GM12878 (cell line): ENCODE results near the gene PKN3. TPM values are rescaled to one million over a fixed set of nuclear protein-coding genes. Genes with fewer than 3 reads are reported as not detected.

Experiments used
- BCL11A ChIP-seq: IDR thresholded peaks from 2 replicates; pipeline ENCODE4 v1.6.1; 2011; ENCODE audit warnings: low read depth, low read length
- BCL3 ChIP-seq: IDR thresholded peaks from 2 replicates; pipeline ENCODE4 v1.6.1; 2011; ENCODE audit warnings: borderline replicate concordance, low read depth, mild to moderate bottlenecking, moderate library complexity, low read length; ENCODE audit not compliant: insufficient read depth, poor library complexity, severe bottlenecking
- CBX3 ChIP-seq: fragments of 200-600 bp; sonication (generic); IDR thresholded peaks from 2 replicates; pipeline ENCODE4 v1.6.1; 2016; ENCODE audit warnings: low read depth, borderline replicate concordance
- DPF2 ChIP-seq: fragments of 450-650 bp; IDR thresholded peaks from 2 replicates; pipeline ENCODE4 v1.6.1; 2017; ENCODE audit warnings: mild to moderate bottlenecking
- E2F8 ChIP-seq: fragments of 450-650 bp; IDR thresholded peaks from 2 replicates; pipeline ENCODE4 v1.6.1; 2018; ENCODE audit warnings: mild to moderate bottlenecking, low read depth, moderate library complexity; ENCODE audit not compliant: partially characterized antibody
- ELK1 ChIP-seq: IDR thresholded peaks from 2 replicates; pipeline ENCODE4 v1.6.1; 2012; ENCODE audit warnings: low read depth, low read length, improper control_type of control experiment
- EP300 ChIP-seq, 2 experiments: fragments of 150-350 bp in 1 of 2; IDR thresholded peaks; 2 replicates each; pipeline ENCODE4 v1.6.1; 2011 to 2012; ENCODE audit warnings: low read depth in 2 of 2, low read length in 2 of 2, borderline replicate concordance in 1 of 2, improper control_type of control experiment in 1 of 2, inconsistent platforms in 1 of 2; ENCODE audit not compliant: control insufficient read depth in 1 of 2
- IKZF2 ChIP-seq, 2 experiments: fragments of 450-650 bp; IDR thresholded peaks; 2 replicates each; pipeline ENCODE4 v1.6.1; 2017; ENCODE audit warnings: mild to moderate bottlenecking in 2 of 2, moderate library complexity in 2 of 2
- IRF4 ChIP-seq: IDR thresholded peaks from 2 replicates; pipeline ENCODE4 v1.6.1; 2011; ENCODE audit warnings: low read depth, low read length
- NBN ChIP-seq: fragments of 450-650 bp; IDR thresholded peaks from 2 replicates; pipeline ENCODE4 v1.6.1; 2016
- NR2C1 ChIP-seq: fragments of 450-650 bp; IDR thresholded peaks from 2 replicates; pipeline ENCODE4 v1.6.1; 2017; ENCODE audit warnings: antibody characterized with exemption, mild to moderate bottlenecking, moderate library complexity
- NR2C2 ChIP-seq: IDR thresholded peaks from 2 replicates; pipeline ENCODE4 v1.6.1; 2011; ENCODE audit warnings: borderline replicate concordance, low read depth; ENCODE audit not compliant: control insufficient read depth, insufficient read length
- PAX5 ChIP-seq: IDR thresholded peaks from 2 replicates; pipeline ENCODE4 v1.6.1; 2011; ENCODE audit warnings: low read depth, low read length, borderline replicate concordance
- RCOR1 ChIP-seq: conservative IDR thresholded peaks from 2 replicates; pipeline ENCODE4 v1.6.1; 2012; ENCODE audit warnings: low read depth, low read length, improper control_type of control experiment
- RELA ChIP-seq: fragments of 450-650 bp; IDR thresholded peaks from 2 replicates; pipeline ENCODE4 v1.8.0; 2014; ENCODE audit warnings: borderline replicate concordance; ENCODE audit not compliant: partially characterized antibody
- TAF1 ChIP-seq: IDR thresholded peaks from 2 replicates; pipeline ENCODE4 v1.6.1; 2011; ENCODE audit warnings: mild to moderate bottlenecking, low read depth, low read length, borderline replicate concordance
- ZNF207 ChIP-seq: fragments of 450-650 bp; IDR thresholded peaks from 2 replicates; pipeline ENCODE4 v1.6.1; 2014; ENCODE audit warnings: antibody characterized with exemption, mild to moderate bottlenecking, borderline replicate concordance
- ZZZ3 ChIP-seq: IDR thresholded peaks from 2 replicates; pipeline ENCODE4 v1.6.1; 2011; ENCODE audit warnings: low read depth; ENCODE audit not compliant: control insufficient read depth, insufficient read length
- polyA plus RNA-seq, 11 experiments: library from polyadenylated mRNA; depleted of rRNA in 4 of 11; unstranded in 6 of 11; stranded (reverse) in 5 of 11; fragments of >200 nt; fragmentation: Nextera tagmentation in 4 of 11; fragmentation: Illumina TruSeq in 1 of 11; extraction: Ambion mirVana in 4 of 11; extraction: Trizol in 1 of 11; gene quantifications; 1 replicate in 1 of 11; 2 replicates in 10 of 11; pipeline versions ENCODE4 v1.2.1 to v1.2.3, GENCODE V29; 2011 to 2016; ENCODE audit warnings: inconsistent platforms in 2 of 11, missing spikeins in 2 of 11, low read depth in 1 of 11
- total RNA-seq, 4 experiments: library from RNA; depleted of rRNA in 3 of 4; stranded (reverse); fragments of >200 nt in 3 of 4; fragmentation: Illumina TruSeq in 1 of 4; extraction: Trizol in 1 of 4; gene quantifications; 2 replicates each; pipeline versions ENCODE4 v1.2.1 to v1.2.3, GENCODE V29; 2013 to 2021
- TF ChIP-seq, protein P1 (sequence below): IDR thresholded peaks from 2 replicates; pipeline ENCODE4 v1.6.1; 2012; ENCODE audit warnings: low read length, inconsistent platforms
- TF ChIP-seq, protein P2 (sequence below), 3 experiments: IDR thresholded peaks in 2 of 3; conservative IDR thresholded peaks in 1 of 3; 2 replicates each; pipeline ENCODE4 v1.5.1; 2011; ENCODE audit warnings: low read depth in 3 of 3, low read length in 3 of 3, mild to moderate bottlenecking in 3 of 3, control low read depth in 2 of 3, moderate library complexity in 2 of 3, inconsistent platforms in 1 of 3, mixed read lengths in 1 of 3; ENCODE audit not compliant: control insufficient read depth in 2 of 3, insufficient read depth in 1 of 3; ENCODE audit errors: extremely low read depth in 1 of 3

PKN3 gene
- total and polyA plus RNA-seq, 10 of the 15 experiments (the other 5 are each of a cell fraction or from before 2014, with no cell fraction given): 0.35 to 11.0 (median 3.3) TPM

- peak; percentile 99 for TF ChIP-seq TAF1
- 0 out of 2 replicates have a peak, but pooled peaks have one; percentile 64 for TF ChIP-seq ZNF207
- TF ChIP-seq NR2C2: no peak
- peak; percentile 69 for TF ChIP-seq ELK1
- TF ChIP-seq, protein P1, sequence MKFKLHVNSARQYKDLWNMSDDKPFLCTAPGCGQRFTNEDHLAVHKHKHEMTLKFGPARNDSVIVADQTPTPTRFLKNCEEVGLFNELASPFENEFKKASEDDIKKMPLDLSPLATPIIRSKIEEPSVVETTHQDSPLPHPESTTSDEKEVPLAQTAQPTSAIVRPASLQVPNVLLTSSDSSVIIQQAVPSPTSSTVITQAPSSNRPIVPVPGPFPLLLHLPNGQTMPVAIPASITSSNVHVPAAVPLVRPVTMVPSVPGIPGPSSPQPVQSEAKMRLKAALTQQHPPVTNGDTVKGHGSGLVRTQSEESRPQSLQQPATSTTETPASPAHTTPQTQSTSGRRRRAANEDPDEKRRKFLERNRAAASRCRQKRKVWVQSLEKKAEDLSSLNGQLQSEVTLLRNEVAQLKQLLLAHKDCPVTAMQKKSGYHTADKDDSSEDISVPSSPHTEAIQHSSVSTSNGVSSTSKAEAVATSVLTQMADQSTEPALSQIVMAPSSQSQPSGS: no peak
- TF ChIP-seq RELA: no peak
- TF ChIP-seq NBN: peak; percentile 93
- TF ChIP-seq BCL3: peak; percentile 10
- 0 out of 4 replicates have a peak, but pooled peaks of 1 of the 2 experiments have one; percentile 26 for TF ChIP-seq EP300 (IDR thresholded peaks at IDR 0.05; ENCODE audit: borderline replicate concordance in 1 of 2, control insufficient read depth in 1 of 2, low read depth in 2 of 2, low read length in 2 of 2)
- peak; percentile 95 for TF ChIP-seq PAX5
- no peak; the same call in 1 of the 2 replicates for TF ChIP-seq IRF4
- 0 out of 2 replicates have a peak, but pooled peaks have one; percentile 13 for TF ChIP-seq BCL11A
- peak; percentile 16 for TF ChIP-seq E2F8
- TF ChIP-seq NR2C1: peak; percentile 94
- TF ChIP-seq RCOR1: peak; percentile 91; the same call in 1 of the 2 replicates
- peak; percentile 85 to 94 for TF ChIP-seq IKZF2 (IDR thresholded peaks at IDR 0.05)
- no peak for TF ChIP-seq ZZZ3
- TF ChIP-seq DPF2: peak; percentile 71
- TF ChIP-seq, protein P2, sequence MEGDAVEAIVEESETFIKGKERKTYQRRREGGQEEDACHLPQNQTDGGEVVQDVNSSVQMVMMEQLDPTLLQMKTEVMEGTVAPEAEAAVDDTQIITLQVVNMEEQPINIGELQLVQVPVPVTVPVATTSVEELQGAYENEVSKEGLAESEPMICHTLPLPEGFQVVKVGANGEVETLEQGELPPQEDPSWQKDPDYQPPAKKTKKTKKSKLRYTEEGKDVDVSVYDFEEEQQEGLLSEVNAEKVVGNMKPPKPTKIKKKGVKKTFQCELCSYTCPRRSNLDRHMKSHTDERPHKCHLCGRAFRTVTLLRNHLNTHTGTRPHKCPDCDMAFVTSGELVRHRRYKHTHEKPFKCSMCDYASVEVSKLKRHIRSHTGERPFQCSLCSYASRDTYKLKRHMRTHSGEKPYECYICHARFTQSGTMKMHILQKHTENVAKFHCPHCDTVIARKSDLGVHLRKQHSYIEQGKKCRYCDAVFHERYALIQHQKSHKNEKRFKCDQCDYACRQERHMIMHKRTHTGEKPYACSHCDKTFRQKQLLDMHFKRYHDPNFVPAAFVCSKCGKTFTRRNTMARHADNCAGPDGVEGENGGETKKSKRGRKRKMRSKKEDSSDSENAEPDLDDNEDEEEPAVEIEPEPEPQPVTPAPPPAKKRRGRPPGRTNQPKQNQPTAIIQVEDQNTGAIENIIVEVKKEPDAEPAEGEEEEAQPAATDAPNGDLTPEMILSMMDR (IDR thresholded peaks at IDR 0.05 in 2 of 3, conservative IDR thresholded peaks at IDR 0.05 in 1 of 3; ENCODE audit: control insufficient read depth in 2 of 3, extremely low read depth in 1 of 3, insufficient read depth in 1 of 3, low read depth in 3 of 3, low read length in 3 of 3): no peak
- no peak for TF ChIP-seq CBX3
Observed at GRCh38 chr9:128656416-128657343, 45.6 kb upstream of the PKN3 start, which contains the start of gene DYNC2I2 (continued).
